Measurements from ENCODE around the gene ATP10D. TPM values are rescaled to one million over a fixed set of nuclear protein-coding genes. Genes with fewer than 3 reads are reported as not detected.

ATP10D gene
- total RNA-seq, 8 experiments from 2014 or later, result 1.7 to 26.6 (median 10.3) TPM

DNA sequence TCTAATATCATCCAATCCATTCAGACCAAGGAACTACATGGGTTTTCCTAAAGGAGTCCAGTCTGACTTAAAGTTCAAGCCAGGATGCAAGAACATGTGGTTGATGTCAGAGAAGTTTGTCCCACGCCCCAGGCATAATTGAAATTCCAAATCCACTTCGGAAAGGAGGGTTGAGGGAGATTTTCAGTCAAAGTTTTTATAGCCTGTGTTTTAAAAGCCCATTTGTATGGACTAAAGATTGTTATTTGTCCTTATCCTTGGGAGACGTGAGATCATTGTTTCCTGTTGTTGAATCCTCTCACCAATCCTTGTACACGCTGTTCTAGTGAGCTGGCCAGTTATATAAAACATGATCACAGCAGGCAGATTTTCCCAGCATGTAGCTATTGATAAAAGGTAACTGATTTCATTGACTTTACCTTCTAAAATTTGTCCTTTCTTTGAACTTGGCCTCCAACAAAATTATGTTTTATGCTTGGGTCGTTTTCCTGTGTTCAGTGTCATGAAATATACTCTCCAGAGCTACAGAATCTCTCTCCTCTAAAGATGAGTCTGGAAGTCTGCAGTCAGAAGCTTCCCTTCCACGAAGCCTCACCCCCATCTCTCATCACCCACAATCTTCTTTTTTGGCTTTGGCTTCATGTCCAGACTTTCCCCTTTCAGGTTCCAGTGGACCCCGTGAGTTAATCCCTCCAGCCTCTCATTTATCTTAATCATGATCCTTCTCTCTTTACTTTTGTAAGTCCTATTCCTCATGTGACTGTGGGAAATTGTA is 92.9 kb downstream of the ATP10D start:
- no peak overlapping the region for H3K4me3 ChIP-seq
- peaks cover 0 to 2% of the 10 kb centered on the region in 2 donors for H3K4me1 ChIP-seq (replicated peaks in 1 of 2)
- in situ Hi-C loops (cut with MboI; ENCODE audit: low pct_unique_long_range_greater_than_20kb in 2 of 9, low sequenced_read_pairs in 9 of 9, unreplicated experiment in 9 of 9), result no loop called here
- H3K27ac ChIP-seq, result no peak overlapping the region
- 17 to 100% (median 54%) methylated on average over 1 to 6 of the region's 7 CpGs; no CpG with 5 or more reads in 1 of the 10 experiments for WGBS, 10 experiments
- ATAC-seq (replicated peaks in 6 of 8), result peak in 1 of 8 experiments; percentile 37

DNA sequence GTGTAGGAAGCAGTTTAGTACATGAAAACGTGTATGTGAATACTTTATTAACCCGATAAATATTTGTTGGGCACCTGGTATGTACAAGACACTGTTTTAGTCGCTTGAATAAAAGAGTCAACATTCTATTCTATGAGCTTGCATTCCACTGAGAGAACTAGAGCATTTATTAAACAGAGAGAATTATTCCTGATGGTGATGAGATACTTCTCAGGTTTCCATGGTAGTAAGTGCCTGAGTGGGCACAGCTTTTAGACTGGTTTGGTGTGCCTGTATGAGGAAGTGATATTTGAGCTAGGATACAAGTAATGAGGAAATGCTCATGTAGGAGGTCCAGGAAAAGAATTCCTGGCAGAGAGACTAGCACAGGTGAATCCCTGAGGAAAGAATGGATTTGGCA is 94.2 kb downstream of the ATP10D start:
- H3K4me1 ChIP-seq (replicated peaks in 1 of 2), result no peaks in the 10 kb centered on the region
- no peak overlapping the region for H3K4me3 ChIP-seq
- in situ Hi-C loops (cut with MboI; ENCODE audit: low pct_unique_long_range_greater_than_20kb in 2 of 9, low sequenced_read_pairs in 9 of 9, unreplicated experiment in 9 of 9), result no loop called here
- 33 to 91% (median 80%) methylated on average over 1 to 3 of the region's 3 CpGs; no CpG with 5 or more reads in 1 of the 10 experiments for WGBS, 10 experiments
- H3K27ac ChIP-seq, result no peak overlapping the region
- peak in 3 of 8 experiments; percentile 51 to 92 (median 55) for ATAC-seq (replicated peaks in 6 of 8)

DNA sequence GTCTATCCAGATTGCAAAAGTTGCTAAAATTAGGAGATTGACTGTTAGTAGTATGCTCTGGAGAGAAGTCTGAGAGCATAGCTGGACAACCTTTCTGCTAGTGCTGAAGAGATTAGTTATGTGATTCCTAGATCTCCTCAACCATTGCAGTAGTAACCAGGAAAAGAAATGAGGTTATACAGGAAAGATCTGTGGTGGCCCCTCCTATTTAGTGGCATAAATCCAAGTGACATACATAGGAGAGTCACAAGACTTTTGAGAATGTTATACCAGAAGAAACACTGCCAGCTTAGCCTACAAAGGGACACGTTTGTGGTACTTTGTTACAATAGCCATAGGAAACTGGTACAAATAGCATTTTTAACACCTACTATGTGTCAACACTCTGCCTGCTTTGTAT is 105.2 kb downstream of the ATP10D start:
- in situ Hi-C loops (cut with MboI; ENCODE audit: low pct_unique_long_range_greater_than_20kb in 2 of 9, low sequenced_read_pairs in 9 of 9, unreplicated experiment in 9 of 9), result no loop called here
- ATAC-seq (replicated peaks in 6 of 8), result no peak
- Histone ChIP-seq H3K4me3 (no peak overlapping the region), H3K4me1 (replicated peaks in 1 of 2) (no peaks in the 10 kb centered on the region), H3K27ac (no peak overlapping the region)
- WGBS, 10 experiments, result 40 to 100% (median 89%) methylated on average over 1 of the region's 1 CpG; no CpG with 5 or more reads in 2 of the 10 experiments

DNA sequence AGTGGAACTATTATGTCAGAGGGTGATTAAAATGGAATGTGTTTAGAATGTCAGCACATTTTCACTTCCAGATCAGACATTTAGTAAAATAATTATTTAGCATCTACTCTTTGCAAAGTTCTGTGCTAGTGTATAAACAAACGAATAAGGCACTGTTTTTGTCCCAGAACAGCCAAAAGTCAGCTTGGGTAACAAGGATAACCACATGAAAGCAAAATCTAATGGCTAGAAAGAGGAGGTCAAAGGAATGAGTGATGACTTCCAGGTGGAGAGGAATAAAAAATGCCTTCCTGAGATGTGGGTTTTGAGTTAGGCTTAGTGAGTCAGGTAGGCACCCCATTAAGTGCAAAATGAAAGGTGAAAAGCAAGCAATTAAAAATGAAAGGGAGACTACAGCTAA is 112.6 kb downstream of the ATP10D start:
- WGBS, 10 experiments, result 0 to 100% (median 46%) methylated on average over 1 of the region's 1 CpG; no CpG with 5 or more reads in 4 of the 10 experiments
- no peak for ATAC-seq (replicated peaks in 6 of 8)
- no peak overlapping the region for H3K4me3 ChIP-seq
- in situ Hi-C loops (cut with MboI; ENCODE audit: low pct_unique_long_range_greater_than_20kb in 2 of 9, low sequenced_read_pairs in 9 of 9, unreplicated experiment in 9 of 9), result no loop called here
- H3K4me1 ChIP-seq (replicated peaks in 1 of 2), result no peaks in the 10 kb centered on the region
- no peak overlapping the region for H3K27ac ChIP-seq

DNA sequence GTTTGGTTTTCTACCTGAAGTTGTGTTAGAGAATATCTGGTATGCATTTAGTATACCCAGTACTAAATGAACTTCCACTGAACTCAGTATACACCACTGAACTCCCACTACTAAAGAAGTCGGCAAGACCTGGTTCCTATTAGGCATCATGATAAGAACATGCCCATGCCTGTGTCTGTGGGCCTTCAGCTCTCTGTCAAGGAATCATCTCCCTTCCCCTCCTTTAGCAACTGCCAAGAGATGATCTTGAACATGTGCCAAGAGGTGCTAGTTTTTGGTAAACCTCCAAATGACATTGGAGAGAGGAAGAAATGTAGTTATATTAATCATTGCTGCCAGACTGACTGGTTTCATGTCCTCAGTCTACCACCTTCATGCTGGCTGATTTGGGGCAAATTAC is 113.2 kb downstream of the ATP10D start:
- H3K4me1 ChIP-seq (replicated peaks in 1 of 2), result no peaks in the 10 kb centered on the region
- no peak for ATAC-seq (replicated peaks in 6 of 8)
- H3K4me3 ChIP-seq, result no peak overlapping the region
- in situ Hi-C loops (cut with MboI; ENCODE audit: low pct_unique_long_range_greater_than_20kb in 2 of 9, low sequenced_read_pairs in 9 of 9, unreplicated experiment in 9 of 9), result no loop called here
- 50 to 100% (median 100%) methylated on average over 1 of the region's 1 CpG; no CpG with 5 or more reads in 5 of the 10 experiments for WGBS, 10 experiments
- H3K27ac ChIP-seq, result no peak overlapping the region

DNA sequence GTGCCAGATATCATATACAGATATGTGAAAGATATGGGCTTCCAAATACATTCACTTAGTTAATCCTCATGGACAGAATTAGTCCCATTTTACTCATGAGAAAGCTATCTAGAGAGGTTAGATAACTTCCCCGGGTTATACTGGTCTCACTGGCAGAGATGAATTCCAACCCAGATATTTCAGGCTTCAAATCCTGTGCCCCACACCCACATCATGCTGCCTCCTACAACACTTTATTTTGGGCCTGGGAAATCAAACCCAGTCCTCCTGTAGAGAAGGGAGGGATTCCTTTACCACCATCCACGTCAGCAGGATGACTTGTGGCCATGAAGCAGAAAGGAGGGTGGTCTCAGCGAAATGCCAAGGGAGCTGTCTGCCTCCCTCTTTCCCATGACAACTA is 113.8 kb downstream of the ATP10D start:
- in situ Hi-C loops (cut with MboI; ENCODE audit: low pct_unique_long_range_greater_than_20kb in 2 of 9, low sequenced_read_pairs in 9 of 9, unreplicated experiment in 9 of 9), result no loop called here
- 90 to 100% (median 100%) methylated on average over 1 to 3 of the region's 3 CpGs; no CpG with 5 or more reads in 4 of the 10 experiments for WGBS, 10 experiments
- Histone ChIP-seq H3K4me3 (no peak overlapping the region), H3K27ac (no peak overlapping the region), H3K4me1 (replicated peaks in 1 of 2) (no peaks in the 10 kb centered on the region)
- no peak for ATAC-seq (replicated peaks in 6 of 8)

DNA sequence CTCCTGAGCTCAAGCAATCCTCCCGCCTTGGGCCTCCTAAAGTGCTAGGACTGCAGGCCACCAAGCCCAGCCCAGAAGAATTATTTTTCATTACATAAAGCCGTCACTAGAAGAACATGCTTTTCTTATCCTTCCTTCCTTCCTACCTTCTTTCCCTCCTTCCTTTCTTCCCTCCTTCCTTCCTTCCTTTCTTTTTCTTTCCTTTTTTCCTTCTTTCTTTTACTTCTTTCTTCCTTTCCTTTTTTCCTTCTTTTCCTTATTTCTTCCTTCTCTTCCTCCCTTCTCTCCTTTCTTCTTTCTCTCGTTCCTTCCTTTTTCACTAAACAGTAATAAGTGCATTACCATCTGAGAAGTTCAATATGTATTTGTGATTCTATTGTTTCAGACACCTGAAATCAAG is 121.4 kb downstream of the ATP10D start:
- Histone ChIP-seq H3K4me1 (replicated peaks in 1 of 2) (no peaks in the 10 kb centered on the region), H3K27ac (no peak overlapping the region), H3K4me3 (no peak overlapping the region)
- no peak for ATAC-seq (replicated peaks in 6 of 8)
- 75 to 100% (median 91%) methylated on average over 2 to 3 of the region's 3 CpGs for WGBS, 10 experiments
- in situ Hi-C loops (cut with MboI; ENCODE audit: low pct_unique_long_range_greater_than_20kb in 2 of 9, low sequenced_read_pairs in 9 of 9, unreplicated experiment in 9 of 9), result no loop called here

DNA sequence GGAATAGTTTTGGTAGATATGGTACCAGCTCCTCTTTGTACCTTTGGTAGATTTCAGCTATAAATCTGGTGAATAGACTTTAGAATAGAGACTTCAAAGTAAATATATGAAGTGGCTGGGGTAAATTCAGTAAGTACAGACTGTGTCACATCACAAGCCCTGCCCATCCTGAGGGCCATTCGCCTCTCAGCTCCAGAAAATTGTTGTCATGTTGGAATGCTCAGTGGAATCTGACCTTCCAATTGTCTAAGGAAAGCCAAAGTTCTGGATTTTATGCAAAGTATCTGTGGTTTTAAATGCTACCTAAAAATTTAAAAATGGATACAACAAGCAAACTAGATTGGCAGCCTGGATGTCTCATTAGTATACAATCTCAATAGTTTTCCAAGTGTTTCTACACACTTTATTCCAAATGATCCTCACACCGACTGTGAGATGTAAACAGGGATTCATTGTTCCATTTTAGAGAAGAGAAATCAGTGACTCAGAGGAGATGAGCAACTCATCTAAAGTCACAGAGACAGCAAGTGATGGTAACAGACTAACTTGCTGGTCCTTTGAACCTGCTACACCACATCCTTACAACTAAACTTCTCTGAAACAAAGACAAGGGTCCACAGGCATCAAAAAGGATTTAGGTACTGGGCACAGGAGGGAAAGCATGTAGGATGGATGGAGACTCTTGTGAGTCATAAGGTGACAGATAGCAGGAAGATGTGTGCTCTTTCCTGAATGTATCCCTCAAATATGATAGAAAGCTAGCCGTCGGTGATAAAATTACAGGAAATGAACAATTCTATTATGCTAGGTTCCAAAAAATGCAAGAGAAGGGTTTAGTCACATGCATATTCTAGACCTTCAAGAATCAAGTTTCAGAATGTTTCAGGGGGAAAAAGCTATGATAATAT is 127.3 kb downstream of the ATP10D start:
- peak in 1 of 8 experiments; percentile 78 for ATAC-seq (replicated peaks in 6 of 8)
- Histone ChIP-seq H3K27ac (no peak overlapping the region), H3K4me1 (replicated peaks in 1 of 2) (no peaks in the 10 kb centered on the region), H3K4me3 (no peak overlapping the region)
- in situ Hi-C loops (cut with MboI; ENCODE audit: low pct_unique_long_range_greater_than_20kb in 2 of 9, low sequenced_read_pairs in 9 of 9, unreplicated experiment in 9 of 9), result no loop called here
- 4 to 79% (median 62%) methylated on average over 1 to 4 of the region's 4 CpGs for WGBS, 10 experiments

DNA sequence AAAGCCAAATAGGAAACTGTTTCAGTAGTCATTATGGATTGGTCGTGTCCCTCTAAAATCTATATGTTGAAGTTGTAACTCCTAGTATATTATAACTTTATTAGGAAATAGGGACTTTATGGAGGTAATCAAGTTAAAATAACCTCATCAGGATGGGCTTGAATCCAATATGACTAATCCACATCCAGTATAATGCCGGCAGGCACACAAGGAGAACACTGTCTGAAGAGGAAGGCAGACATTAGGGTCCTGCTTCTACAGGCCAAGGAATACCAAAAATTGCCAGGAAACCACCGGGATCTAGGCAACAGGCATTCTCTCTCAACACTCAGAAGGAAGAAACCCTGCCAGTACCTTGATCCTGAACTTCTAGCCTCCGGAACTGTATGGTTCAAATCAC is 130.3 kb downstream of the ATP10D start:
- in situ Hi-C loops (cut with MboI; ENCODE audit: low pct_unique_long_range_greater_than_20kb in 2 of 9, low sequenced_read_pairs in 9 of 9, unreplicated experiment in 9 of 9), result no loop called here
- WGBS, 10 experiments, result 55 to 90% (median 68%) methylated on average over 1 to 4 of the region's 4 CpGs; no CpG with 5 or more reads in 3 of the 10 experiments
- Histone ChIP-seq H3K27ac (no peak overlapping the region), H3K4me3 (no peak overlapping the region), H3K4me1 (replicated peaks in 1 of 2) (no peaks in the 10 kb centered on the region)
- no peak for ATAC-seq (replicated peaks in 6 of 8)

DNA sequence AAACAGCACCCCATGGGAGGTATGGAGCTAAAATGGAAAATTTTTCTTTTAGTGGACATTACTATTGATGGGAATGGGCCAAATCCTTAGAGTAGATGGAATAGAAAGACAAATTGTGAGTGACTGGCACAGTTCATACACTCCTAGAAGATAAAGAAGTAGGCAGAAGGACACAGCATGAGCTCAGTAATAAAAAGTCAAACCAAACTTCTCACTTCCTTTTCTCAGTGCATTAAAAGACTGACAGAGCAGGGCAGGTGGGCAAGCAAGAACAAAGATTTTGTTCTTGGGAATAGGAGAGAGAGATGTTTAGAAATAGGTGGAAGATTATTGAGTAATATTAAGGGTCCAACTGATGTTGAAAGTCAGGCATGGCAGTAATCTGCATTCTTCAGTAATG is 132.5 kb downstream of the ATP10D start:
- no peak overlapping the region for H3K4me3 ChIP-seq
- H3K27ac ChIP-seq, result no peak overlapping the region
- ATAC-seq (replicated peaks in 6 of 8), result no peak
- in situ Hi-C loops (cut with MboI; ENCODE audit: low pct_unique_long_range_greater_than_20kb in 2 of 9, low sequenced_read_pairs in 9 of 9, unreplicated experiment in 9 of 9), result no loop called here
- no peaks in the 10 kb centered on the region for H3K4me1 ChIP-seq (replicated peaks in 1 of 2)

DNA sequence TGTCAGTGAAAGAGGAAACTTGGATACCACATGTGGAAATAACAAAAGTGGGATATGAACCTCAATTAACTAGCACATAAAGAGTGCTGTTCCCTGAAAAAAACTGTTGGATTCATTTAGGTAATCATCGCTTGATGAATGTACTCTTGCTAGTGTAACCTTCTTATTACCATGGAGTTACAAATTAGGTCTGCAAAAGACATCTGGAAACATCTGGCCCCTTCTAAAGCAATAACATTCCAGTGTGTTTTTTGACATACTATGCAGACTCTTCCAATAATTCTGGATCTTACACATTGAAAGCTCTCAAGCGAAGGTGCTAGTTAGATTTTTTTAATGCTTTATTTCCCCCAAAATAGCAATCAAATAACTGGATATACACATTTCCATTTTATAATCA is 134.6 kb downstream of the ATP10D start:
- 33 to 100% (median 94%) methylated on average over 1 to 2 of the region's 2 CpGs for WGBS, 10 experiments

DNA sequence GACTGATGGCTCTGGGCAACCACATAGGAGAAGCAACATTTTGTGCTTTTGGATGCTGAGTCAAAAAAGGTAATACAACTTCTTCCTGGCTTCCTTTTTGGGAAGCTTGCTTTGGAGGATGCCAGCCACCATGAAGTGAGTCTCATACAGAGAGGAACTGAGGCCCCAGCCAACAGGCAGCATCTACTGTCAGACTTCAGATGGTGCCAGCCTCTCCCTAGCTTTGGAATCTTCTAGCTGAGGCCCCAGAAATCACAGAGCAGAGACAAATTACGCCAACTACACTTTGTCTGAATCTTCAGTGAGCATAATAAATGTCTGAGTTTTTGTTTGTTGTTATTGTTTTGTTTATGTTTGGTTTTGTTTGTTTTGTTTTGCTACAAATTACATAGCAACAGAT is 136.1 kb downstream of the ATP10D start:
- no peak for ATAC-seq (replicated peaks in 6 of 8)
- H3K4me3 ChIP-seq, result no peak overlapping the region
- in situ Hi-C loops (cut with MboI; ENCODE audit: low pct_unique_long_range_greater_than_20kb in 2 of 9, low sequenced_read_pairs in 9 of 9, unreplicated experiment in 9 of 9), result no loop called here
- H3K27ac ChIP-seq, result no peak overlapping the region
- no peaks in the 10 kb centered on the region for H3K4me1 ChIP-seq (replicated peaks in 1 of 2)
- WGBS, 10 experiments, result 0 to 80% (median 60%) methylated on average over 1 of the region's 1 CpG; no CpG with 5 or more reads in 5 of the 10 experiments

More for the DNA sequence above, 134.6 kb downstream of the ATP10D start:
- in situ Hi-C loops (cut with MboI; ENCODE audit: low pct_unique_long_range_greater_than_20kb in 2 of 9, low sequenced_read_pairs in 9 of 9, unreplicated experiment in 9 of 9), result no loop called here
- ATAC-seq (replicated peaks in 6 of 8), result no peak
- H3K4me3 ChIP-seq, result no peak overlapping the region
- no peak overlapping the region for H3K27ac ChIP-seq
- H3K4me1 ChIP-seq (replicated peaks in 1 of 2), result no peaks in the 10 kb centered on the region

DNA sequence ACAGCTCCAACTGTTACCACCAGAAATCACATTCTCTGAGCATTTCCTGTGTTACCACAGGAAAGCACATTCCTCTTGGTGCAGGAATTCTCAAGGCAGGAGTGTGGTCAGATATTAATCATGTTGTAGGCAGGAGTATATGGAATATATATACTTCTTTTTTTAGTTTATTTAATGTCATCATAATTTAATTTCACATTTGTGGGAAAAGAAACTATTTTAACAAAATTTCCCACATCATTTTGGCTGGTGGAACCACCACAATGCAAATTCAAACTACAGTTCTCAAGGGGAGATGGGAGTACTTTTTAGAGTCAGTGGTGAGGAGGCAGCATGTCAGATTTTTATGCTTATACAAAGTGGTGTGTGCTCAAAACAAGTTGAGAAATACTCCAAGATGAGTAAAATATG is 139.0 kb downstream of the ATP10D start:
- in situ Hi-C loops (cut with MboI; ENCODE audit: low pct_unique_long_range_greater_than_20kb in 2 of 9, low sequenced_read_pairs in 9 of 9, unreplicated experiment in 9 of 9), result no loop called here
- no peak for ATAC-seq (replicated peaks in 6 of 8)
- Histone ChIP-seq H3K27ac (no peak overlapping the region), H3K4me1 (replicated peaks in 1 of 2) (no peaks in the 10 kb centered on the region), H3K4me3 (no peak overlapping the region)

All from motor neuron (in vitro differentiated cells).